Body of pancreas (tissue), 4 donors: ENCODE results near the gene PSD4.

Experiments used
- CTCF ChIP-seq, 7 experiments: fragments of 450-650 bp in 4 of 7; fragments of 200-600 bp in 3 of 7; sonication (generic) in 3 of 7; IDR thresholded peaks; one replicate each; pipeline ENCODE4 v1.5.1; 2016 to 2019; ENCODE audit warnings: antibody characterized with exemption in 7 of 7
- POLR2A ChIP-seq, 3 donors: fragments of 450-650 bp; IDR thresholded peaks; one replicate each; pipeline ENCODE4 v1.6.1; 2016; ENCODE audit warnings: antibody characterized with exemption in 3 of 3, mild to moderate bottlenecking in 2 of 3

DNA sequence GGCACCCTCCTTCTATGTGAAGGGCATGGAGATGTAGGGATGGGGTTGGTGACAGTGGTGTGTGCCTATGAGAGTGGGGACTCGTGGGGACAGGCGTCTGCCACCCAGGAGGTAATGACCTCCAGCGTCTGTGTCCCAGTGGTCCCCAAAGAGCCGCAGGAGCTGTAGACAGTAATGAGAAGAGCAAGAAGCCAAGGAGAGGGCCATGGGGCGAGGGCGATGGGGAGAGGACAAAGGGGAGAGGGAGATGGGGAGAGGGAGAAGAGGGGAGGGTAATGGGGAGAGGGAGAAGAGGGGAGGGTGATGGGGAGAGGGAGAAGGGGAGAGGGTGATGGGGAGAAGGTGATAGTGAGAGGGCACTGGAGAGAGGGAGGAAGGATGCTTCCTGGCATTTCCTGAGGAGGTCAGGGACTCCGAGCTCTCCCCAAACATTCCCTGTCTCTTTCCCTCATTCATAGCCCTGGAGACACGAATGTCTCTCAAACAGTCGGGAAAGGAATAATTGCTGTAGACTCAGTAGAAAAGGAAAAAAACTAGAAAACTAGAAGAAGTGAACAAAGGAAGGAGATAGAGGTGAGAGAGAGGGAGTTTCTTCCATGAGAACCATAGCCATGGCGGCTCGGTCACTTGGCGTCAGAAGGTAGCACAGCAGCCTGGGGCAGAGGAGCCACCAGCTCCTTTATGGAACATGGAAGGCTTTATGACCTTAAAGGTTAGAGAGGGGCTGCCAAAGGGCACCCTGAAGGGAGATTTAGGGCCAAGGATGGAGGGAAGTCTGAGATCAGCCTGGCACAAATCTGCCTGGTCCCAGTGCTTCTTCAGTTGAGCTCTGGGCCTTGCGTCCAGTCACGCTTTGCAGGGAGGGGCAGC lies 39.5 kb downstream of the PSD4 start:
- no peak for TF ChIP-seq CTCF (IDR thresholded peaks at IDR 0.05)
- TF ChIP-seq POLR2A (IDR thresholded peaks at IDR 0.05), result no peak
